HEK293 (cell line): Measurements from ENCODE around the gene LMO2.
A peak's percentile ranks its signal among the peaks of the same experiment; 100 is the strongest.

Experiments
- CTCF ChIA-PET: fragments of 350-600 bp; formaldehyde crosslinking; extraction: SDS; loops from one replicate; lab custom pipeline; 2021; ENCODE audit warnings: antibody characterized with exemption; lab: Yijun Ruan, JAX
- POLR2A ChIA-PET: fragments of 300-600 bp; formaldehyde crosslinking; extraction: SDS; loops from one replicate; lab custom pipeline; 2020; ENCODE audit warnings: antibody characterized with exemption, inconsistent platforms; lab: Yijun Ruan, JAX
- H3K27ac ChIP-seq: fragments of 200-500 bp; sonication (Bioruptor generic); 2 replicates; pipeline ENCODE4 v1.5.1; 2014; ENCODE audit warnings: low read depth, low read length, control low read depth, inconsistent platforms; ENCODE audit errors: extremely low read depth
- H3K36me3 ChIP-seq, 2 experiments: fragments of 200-500 bp in 1 of 2; sonication (Bioruptor generic) in 1 of 2; 1 replicate in 1 of 2; 2 replicates in 1 of 2; pipeline ENCODE4 v1.5.1; 2014 to 2017; ENCODE audit warnings: inconsistent platforms in 2 of 2, low read length in 2 of 2; ENCODE audit not compliant: control insufficient read depth in 2 of 2, insufficient read depth in 1 of 2
- H3K4me1 ChIP-seq: fragments of 200-500 bp; sonication (Bioruptor generic); 2 replicates; pipeline ENCODE4 v1.5.1; 2014; ENCODE audit warnings: mild to moderate bottlenecking, low read length, inconsistent platforms; ENCODE audit not compliant: control insufficient read depth, insufficient read depth
- H3K4me3 ChIP-seq: 2 replicates; pipeline ENCODE4 v1.5.1; 2011; ENCODE audit warnings: low read depth, mild to moderate bottlenecking, control low read depth, low read length, moderate library complexity
- H3K9me3 ChIP-seq: fragments of 200-500 bp; sonication (Bioruptor generic); 2 replicates; pipeline ENCODE4 v1.5.1; 2014; ENCODE audit warnings: low read depth, low read length, inconsistent platforms; ENCODE audit not compliant: control insufficient read depth, insufficient read depth
- GLI2 ChIP-seq: fragments of 450-650 bp; formaldehyde crosslinking; IDR thresholded peaks from 2 replicates; pipeline ENCODE4; 2017; ENCODE audit warnings: missing biosample characterization, missing genetic modification characterization, low read depth, borderline replicate concordance
- HIC1 ChIP-seq: fragments of 450-650 bp; formaldehyde crosslinking; IDR thresholded peaks from 2 replicates; pipeline ENCODE4 v1.5.1; 2016; ENCODE audit warnings: missing biosample characterization, missing genetic modification characterization
- KLF8 ChIP-seq: fragments of 450-650 bp; formaldehyde crosslinking; IDR thresholded peaks from 2 replicates; pipeline ENCODE4 v1.5.1; 2016; ENCODE audit warnings: missing biosample characterization, missing genetic modification characterization
- TRIM28 ChIP-seq: IDR thresholded peaks from 2 replicates; pipeline ENCODE4 v1.6.1; 2011; ENCODE audit warnings: low read length, control low read depth, borderline replicate concordance
- WT1 ChIP-seq: fragments of 450-650 bp; formaldehyde crosslinking; IDR thresholded peaks from 2 replicates; pipeline ENCODE4 v1.5.1; 2016; ENCODE audit warnings: missing biosample characterization, missing genetic modification characterization
- ZBTB11 ChIP-seq: fragments of 450-650 bp; formaldehyde crosslinking; conservative IDR thresholded peaks from 2 replicates; pipeline ENCODE4 v1.5.1; 2016; ENCODE audit warnings: low read depth, missing biosample characterization, missing genetic modification characterization
- ZBTB20 ChIP-seq: fragments of 450-650 bp; formaldehyde crosslinking; IDR thresholded peaks from 2 replicates; pipeline ENCODE4 v1.5.1; 2016; ENCODE audit warnings: missing biosample characterization, missing genetic modification characterization
- ZBTB7A ChIP-seq: fragments of 450-650 bp; formaldehyde crosslinking; IDR thresholded peaks from 2 replicates; pipeline ENCODE4 v1.5.1; 2016; ENCODE audit warnings: low read depth, missing biosample characterization, missing genetic modification characterization
- ZNF140 ChIP-seq: fragments of 450-650 bp; formaldehyde crosslinking; IDR thresholded peaks from 2 replicates; pipeline ENCODE4 v1.5.1; 2016; ENCODE audit warnings: missing biosample characterization, missing genetic modification characterization
- ZNF16 ChIP-seq: fragments of 450-650 bp; formaldehyde crosslinking; IDR thresholded peaks from 2 replicates; pipeline ENCODE4 v1.5.1; 2016; ENCODE audit warnings: low read depth, missing biosample characterization, missing genetic modification characterization
- ZNF239 ChIP-seq: fragments of 450-650 bp; formaldehyde crosslinking; IDR thresholded peaks from 2 replicates; pipeline ENCODE4 v1.5.1; 2016; ENCODE audit warnings: missing biosample characterization, missing genetic modification characterization
- ZNF350 ChIP-seq: fragments of 450-650 bp; formaldehyde crosslinking; IDR thresholded peaks from 2 replicates; pipeline ENCODE4 v1.5.0; 2017; ENCODE audit warnings: missing biosample characterization, mild to moderate bottlenecking, missing genetic modification characterization
- ZNF664 ChIP-seq: fragments of 450-650 bp; formaldehyde crosslinking; IDR thresholded peaks from 2 replicates; pipeline ENCODE4 v1.5.1; 2016; ENCODE audit warnings: missing biosample characterization, missing genetic modification characterization
- ZNF701 ChIP-seq: fragments of 450-650 bp; formaldehyde crosslinking; IDR thresholded peaks from 2 replicates; pipeline ENCODE4 v1.5.1; 2016; ENCODE audit warnings: missing biosample characterization, missing genetic modification characterization
- ZNF704 ChIP-seq: fragments of 450-650 bp; formaldehyde crosslinking; IDR thresholded peaks from 2 replicates; pipeline ENCODE4 v1.5.1; 2016; ENCODE audit warnings: missing biosample characterization, missing genetic modification characterization
- TF ChIP-seq, protein P1 (sequence below): fragments of 450-650 bp; formaldehyde crosslinking; IDR thresholded peaks from 2 replicates; pipeline ENCODE4; 2016; ENCODE audit warnings: missing biosample characterization, missing genetic modification characterization
- TF ChIP-seq, protein P2 (sequence below): fragments of 450-650 bp; formaldehyde crosslinking; IDR thresholded peaks from 2 replicates; pipeline ENCODE4 v1.5.1; 2016; ENCODE audit warnings: missing biosample characterization, missing genetic modification characterization, low read depth

Gene LMO2

GRCh38 chr11:33907421-33907820, 15.5 kb upstream of the LMO2 start:
- Histone ChIP-seq H3K4me1 (no peaks in the 10 kb centered on the region), H3K27ac (no peak overlapping the region), H3K36me3 (no peaks in the 10 kb centered on the region), H3K9me3 (no peaks in the 10 kb centered on the region), H3K4me3 (no peak overlapping the region)
- ChIA-PET CTCF (no interaction called here), POLR2A (no interaction called here)
- TF ChIP-seq ZNF239 (tag by site-specific recombination), result no peak
- TF ChIP-seq, protein P1, sequence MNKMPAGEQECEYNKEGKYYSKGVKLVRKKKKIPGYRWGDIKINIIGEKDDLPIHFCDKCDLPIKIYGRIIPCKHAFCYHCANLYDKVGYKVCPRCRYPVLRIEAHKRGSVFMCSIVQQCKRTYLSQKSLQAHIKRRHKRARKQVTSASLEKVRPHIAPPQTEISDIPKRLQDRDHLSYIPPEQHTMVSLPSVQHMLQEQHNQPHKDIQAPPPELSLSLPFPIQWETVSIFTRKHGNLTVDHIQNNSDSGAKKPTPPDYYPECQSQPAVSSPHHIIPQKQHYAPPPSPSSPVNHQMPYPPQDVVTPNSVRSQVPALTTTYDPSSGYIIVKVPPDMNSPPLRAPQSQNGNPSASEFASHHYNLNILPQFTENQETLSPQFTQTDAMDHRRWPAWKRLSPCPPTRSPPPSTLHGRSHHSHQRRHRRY (tag by site-specific recombination), result no peak
- TF ChIP-seq ZNF701 (tag by site-specific recombination), result no peak
- no peak for TF ChIP-seq ZNF16 (tag by site-specific recombination)
- TF ChIP-seq ZNF350 (tag by site-specific recombination), result no peak
- TF ChIP-seq ZNF140 (tag by site-specific recombination), result no peak
- TF ChIP-seq ZBTB7A (tag by site-specific recombination), result no peak
- TF ChIP-seq GLI2 (tag by site-specific recombination), result no peak
- no peak for TF ChIP-seq KLF8 (tag by site-specific recombination)
- TF ChIP-seq ZBTB20 (tag by site-specific recombination), result no peak
- TF ChIP-seq, protein P2, sequence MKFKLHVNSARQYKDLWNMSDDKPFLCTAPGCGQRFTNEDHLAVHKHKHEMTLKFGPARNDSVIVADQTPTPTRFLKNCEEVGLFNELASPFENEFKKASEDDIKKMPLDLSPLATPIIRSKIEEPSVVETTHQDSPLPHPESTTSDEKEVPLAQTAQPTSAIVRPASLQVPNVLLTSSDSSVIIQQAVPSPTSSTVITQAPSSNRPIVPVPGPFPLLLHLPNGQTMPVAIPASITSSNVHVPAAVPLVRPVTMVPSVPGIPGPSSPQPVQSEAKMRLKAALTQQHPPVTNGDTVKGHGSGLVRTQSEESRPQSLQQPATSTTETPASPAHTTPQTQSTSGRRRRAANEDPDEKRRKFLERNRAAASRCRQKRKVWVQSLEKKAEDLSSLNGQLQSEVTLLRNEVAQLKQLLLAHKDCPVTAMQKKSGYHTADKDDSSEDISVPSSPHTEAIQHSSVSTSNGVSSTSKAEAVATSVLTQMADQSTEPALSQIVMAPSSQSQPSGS (tag by site-specific recombination), result no peak
- no peak for TF ChIP-seq HIC1 (tag by site-specific recombination)
- TF ChIP-seq WT1 (tag by site-specific recombination), result no peak
- TF ChIP-seq ZBTB11 (tag by site-specific recombination), result no peak
- no peak for TF ChIP-seq ZNF664 (tag by site-specific recombination)

DNA sequence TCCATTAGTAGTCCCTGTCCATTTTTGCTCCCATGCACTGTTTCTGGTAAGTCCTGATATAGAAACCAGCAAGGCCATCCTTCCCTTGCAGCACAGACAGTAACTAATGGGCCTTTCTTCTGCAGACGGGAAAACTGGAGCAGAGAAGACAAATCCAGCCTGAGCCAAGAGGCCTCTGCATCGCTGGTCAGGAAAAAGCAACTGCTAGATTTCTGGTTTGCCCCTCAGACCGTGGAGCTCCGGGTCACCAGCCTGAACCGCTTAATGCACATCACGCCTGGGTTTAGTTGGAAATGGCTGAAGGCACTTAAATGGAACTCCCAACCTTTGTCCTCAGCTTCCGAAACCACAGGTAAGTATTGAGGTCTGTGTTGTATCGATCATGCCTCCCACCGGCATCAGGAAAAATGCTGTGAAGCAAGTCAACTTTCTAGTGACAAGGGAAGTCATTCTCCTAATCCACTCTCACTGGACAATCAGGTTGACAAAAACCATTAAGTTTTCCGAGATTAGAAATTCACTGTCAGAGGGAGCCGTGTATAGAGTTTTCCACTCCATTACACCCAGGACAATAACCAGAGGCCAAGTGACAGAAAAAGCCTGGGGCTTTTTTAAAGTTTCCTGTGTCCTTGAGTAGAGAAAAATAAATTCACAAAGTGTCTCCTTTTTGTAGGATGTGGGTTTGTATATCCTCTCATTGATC, 14.8 kb upstream of the LMO2 start:
- no peak overlapping the region for H3K4me3 ChIP-seq
- CTCF ChIA-PET, result interaction anchor here (0.6 kb wide), 1 partner anchor 167 kb away, joined by 3 read pairs; no protein-coding TSS in a partner anchor
- H3K36me3 ChIP-seq, result no peaks in the 10 kb centered on the region
- TF ChIP-seq ZNF704 (tag by site-specific recombination) (no peak), TRIM28 (peak; percentile 21; the same call in 1 of the 2 replicates)
- POLR2A ChIA-PET, result no interaction called here
- H3K27ac ChIP-seq, result no peak overlapping the region
- H3K9me3 ChIP-seq, result no peaks in the 10 kb centered on the region
- no peaks in the 10 kb centered on the region for H3K4me1 ChIP-seq
